Ectodermal cell (in vitro differentiated cells): ENCODE data around the gene SCUBE3.

Experiments
- H3K27ac ChIP-seq: 2 replicates; pipeline ENCODE4 v1.7.0; 2013; ENCODE audit warnings: mild to moderate bottlenecking, low read depth, low read length; ENCODE audit not compliant: insufficient read depth, poor library complexity, severe bottlenecking
- H3K27me3 ChIP-seq: 2 replicates; pipeline ENCODE4 v1.7.0; 2013; ENCODE audit warnings: mild to moderate bottlenecking, low read length; ENCODE audit not compliant: insufficient read depth, control insufficient read depth, poor library complexity, severe bottlenecking
- H3K36me3 ChIP-seq: one replicate; pipeline ENCODE4 v1.7.0; 2013; ENCODE audit warnings: low read length; ENCODE audit not compliant: control insufficient read depth, insufficient read depth
- H3K4me1 ChIP-seq: one replicate; pipeline ENCODE4 v1.7.0; 2013; ENCODE audit warnings: low read length; ENCODE audit not compliant: control insufficient read depth, insufficient read depth
- H3K4me3 ChIP-seq: 2 replicates; pipeline ENCODE4 v1.7.0; 2013; ENCODE audit warnings: low read depth, low read length, control low read depth; ENCODE audit not compliant: insufficient read depth
- H3K9me3 ChIP-seq: 2 replicates; pipeline ENCODE4 v1.7.0; 2013; ENCODE audit warnings: mild to moderate bottlenecking, low read length, moderate library complexity; ENCODE audit not compliant: control insufficient read depth
- WGBS, 2 experiments: methylation state at CpG; one replicate each; pipeline ENCODE4 v1.1.7; 2013; ENCODE audit warnings: missing lambda C conversion rate in 2 of 2; 5-methylcytosine and 5-hydroxymethylcytosine counted together

SCUBE3 gene

DNA sequence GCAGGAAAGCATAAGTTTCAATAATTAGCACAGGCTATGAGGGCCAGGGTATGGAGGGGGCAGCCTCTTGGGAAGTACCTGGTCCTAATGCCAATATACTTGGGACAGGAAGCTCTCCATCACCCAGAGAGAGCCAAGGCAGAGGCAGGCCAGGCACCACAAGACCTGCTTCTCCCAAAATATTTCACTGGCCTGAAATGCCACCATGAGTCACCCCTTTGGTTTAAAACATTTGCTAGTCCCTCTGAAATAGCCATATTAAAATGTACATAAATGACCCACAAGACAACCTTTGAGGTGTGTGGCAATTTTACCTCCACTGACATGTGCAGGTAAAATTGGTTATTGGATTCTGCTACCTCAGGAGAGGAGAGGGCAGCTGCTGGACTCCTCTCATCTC is 23.4 kb upstream of the SCUBE3 start:
- Histone ChIP-seq H3K27ac (no peak overlapping the region), H3K4me3 (no peak overlapping the region), H3K4me1 (peaks cover 14% of the 10 kb centered on the region), H3K9me3 (no peaks in the 10 kb centered on the region), H3K27me3 (no peaks in the 10 kb centered on the region), H3K36me3 (no peaks in the 10 kb centered on the region)

DNA sequence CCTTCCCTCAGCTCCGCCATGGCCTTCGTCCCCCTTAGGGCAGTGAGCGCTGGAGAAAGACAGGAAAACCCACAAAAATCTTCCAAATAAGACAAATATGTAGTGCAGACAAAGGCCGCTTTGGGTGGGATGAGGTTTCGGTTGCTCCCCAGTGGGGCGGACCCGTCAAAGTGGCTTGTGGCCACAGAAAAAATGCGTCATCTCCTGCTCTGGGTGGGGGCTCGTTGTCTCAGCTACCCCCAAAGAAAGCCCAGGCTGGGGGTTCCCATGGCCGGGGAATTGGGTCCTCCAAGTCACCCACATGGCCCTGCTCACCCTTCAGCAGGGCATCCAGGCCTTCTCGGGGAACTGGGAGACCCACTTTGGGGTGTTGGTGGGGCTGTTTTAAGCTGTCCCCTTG is 21.9 kb upstream of the SCUBE3 start:
- no peak overlapping the region for H3K4me3 ChIP-seq
- no peaks in the 10 kb centered on the region for H3K36me3 ChIP-seq
- H3K4me1 ChIP-seq, result peaks cover 14% of the 10 kb centered on the region
- H3K27me3 ChIP-seq, result no peaks in the 10 kb centered on the region
- H3K9me3 ChIP-seq, result no peaks in the 10 kb centered on the region
- H3K27ac ChIP-seq, result no peak overlapping the region
- WGBS, 2 experiments, result 95 to 96% methylated on average over 11 of the region's 11 CpGs

DNA sequence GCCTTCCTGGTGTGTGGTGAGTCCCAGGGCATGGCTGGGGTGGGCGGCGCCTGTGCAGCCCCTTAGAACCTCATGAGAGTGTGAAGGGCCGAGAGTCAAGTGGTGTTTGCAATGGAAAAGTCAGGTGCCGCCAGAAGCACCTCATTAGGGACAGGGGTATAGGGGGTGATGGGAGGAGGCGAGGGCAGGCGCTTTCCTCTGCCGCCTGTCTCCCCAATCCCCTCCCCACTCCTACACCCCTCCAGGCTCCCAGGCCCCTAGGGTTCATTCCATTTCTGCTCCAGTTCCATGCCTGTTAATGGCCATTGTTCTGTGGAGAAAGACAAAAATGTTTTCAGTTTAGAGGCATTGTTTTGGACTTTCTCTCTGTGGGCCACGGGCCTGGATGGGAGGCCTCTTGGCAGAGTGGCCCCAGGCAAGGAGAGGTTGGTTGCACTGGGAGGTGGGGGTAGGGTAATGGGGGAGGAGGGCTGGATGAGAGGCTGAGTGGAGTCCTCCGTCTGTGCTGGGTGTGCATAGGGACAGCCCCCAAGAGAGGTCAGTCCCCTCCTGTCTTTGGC is 21.4 kb upstream of the SCUBE3 start:
- 58 to 68% methylated on average over 7 to 9 of the region's 9 CpGs for WGBS, 2 experiments
- no peaks in the 10 kb centered on the region for H3K36me3 ChIP-seq
- H3K4me3 ChIP-seq, result no peak overlapping the region
- peaks cover 14% of the 10 kb centered on the region for H3K4me1 ChIP-seq
- H3K9me3 ChIP-seq, result no peaks in the 10 kb centered on the region
- H3K27me3 ChIP-seq, result no peaks in the 10 kb centered on the region
- H3K27ac ChIP-seq, result no peak overlapping the region

DNA sequence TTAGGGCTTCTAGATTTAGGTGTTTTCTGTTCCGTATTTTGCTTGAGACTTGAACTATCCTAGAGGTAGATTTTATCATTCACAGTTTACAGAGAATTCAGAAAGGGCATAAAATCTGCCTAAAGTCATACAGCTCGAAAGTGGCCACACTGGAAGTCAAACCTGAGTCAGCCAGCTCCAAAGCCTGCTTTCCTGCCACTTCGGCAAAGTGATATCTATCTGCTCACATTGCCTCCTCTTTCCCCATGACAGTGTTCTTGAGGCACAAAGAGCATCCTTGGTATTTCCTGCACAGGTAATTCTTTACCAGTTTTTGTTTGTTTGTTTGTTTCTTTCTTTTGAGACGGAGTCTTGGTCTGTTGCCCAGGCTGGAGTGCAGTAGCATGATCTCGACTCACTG is 19.4 kb upstream of the SCUBE3 start:
- peaks cover 14% of the 10 kb centered on the region for H3K4me1 ChIP-seq
- 95 to 97% methylated on average over 5 of the region's 5 CpGs for WGBS, 2 experiments
- H3K9me3 ChIP-seq, result no peaks in the 10 kb centered on the region
- no peak overlapping the region for H3K4me3 ChIP-seq
- no peaks in the 10 kb centered on the region for H3K27me3 ChIP-seq
- H3K27ac ChIP-seq, result no peak overlapping the region
- H3K36me3 ChIP-seq, result no peaks in the 10 kb centered on the region

DNA sequence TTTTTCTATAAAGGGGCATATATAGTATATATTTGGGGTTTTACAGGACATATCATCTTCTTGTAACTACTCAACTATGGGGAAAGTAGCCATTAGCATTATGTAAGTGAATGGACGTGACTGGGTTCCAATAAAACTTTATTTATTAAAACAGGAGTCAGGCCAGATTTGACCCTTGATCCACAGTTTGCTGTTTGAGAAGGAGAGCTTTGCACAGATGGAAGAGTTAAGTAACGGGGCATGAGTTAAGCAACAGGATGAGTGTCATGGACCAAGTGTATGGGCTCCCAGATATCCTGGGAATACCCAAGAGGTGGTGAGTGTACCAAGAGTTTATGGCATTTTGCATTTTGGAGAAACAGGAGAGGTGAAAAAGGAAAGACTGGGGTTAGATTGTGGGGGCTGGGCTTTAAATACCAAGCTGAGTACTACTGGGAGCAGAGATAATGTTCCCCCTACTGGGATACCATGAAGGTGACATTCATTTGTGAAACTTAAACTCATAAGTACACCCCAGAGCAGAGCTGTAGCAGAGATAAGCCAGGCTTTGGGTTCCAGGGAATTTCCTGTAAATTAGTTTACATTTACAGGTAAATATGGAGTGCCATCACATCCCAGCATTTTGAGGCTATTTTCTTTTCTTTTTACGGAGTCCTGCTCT is 18.5 kb upstream of the SCUBE3 start:
- Histone ChIP-seq H3K27me3 (no peaks in the 10 kb centered on the region), H3K27ac (no peak overlapping the region), H3K4me3 (no peak overlapping the region), H3K36me3 (no peaks in the 10 kb centered on the region), H3K9me3 (no peaks in the 10 kb centered on the region), H3K4me1 (peaks cover 14% of the 10 kb centered on the region)
- 96 to 98% methylated on average over 3 of the region's 3 CpGs for WGBS, 2 experiments

DNA sequence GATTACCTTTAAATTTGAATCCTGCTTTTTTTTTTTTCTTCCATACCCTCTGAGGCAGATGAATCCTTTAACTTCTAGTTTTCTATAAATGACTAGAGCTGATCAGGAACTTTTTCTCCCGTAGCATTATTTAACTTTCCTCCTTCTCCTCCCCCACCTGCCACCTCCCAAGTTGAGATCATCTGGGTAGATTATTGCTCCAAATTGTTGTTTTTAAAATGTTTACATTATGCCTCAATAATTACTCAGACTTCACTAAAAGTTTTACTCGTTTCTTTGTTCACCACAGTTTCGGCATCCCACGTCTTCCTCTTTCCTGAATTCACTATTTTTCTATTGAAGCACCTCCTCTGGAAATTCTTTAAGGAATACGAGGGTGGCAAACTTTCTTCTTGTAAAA is 16.6 kb upstream of the SCUBE3 start:
- no peak overlapping the region for H3K4me3 ChIP-seq
- no peaks in the 10 kb centered on the region for H3K27me3 ChIP-seq

DNA sequence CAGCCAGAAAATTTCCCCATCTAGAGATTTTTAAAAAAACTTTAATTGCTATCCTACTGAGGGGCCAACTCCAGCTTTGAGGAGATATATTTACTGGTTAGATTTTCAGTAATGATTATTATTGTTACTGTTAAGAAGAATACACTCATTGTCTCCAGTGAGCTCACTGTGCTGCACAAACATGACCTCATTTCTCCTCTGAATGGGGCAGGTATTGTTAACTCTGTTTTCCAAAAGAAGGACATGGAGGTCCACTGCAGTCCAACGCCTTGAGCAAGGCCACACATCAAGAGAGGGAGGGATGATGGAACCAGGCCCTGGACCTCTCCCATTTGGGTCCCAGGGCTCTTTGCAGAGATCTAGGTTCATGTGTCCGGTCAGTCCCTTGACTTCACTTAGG is 13.9 kb upstream of the SCUBE3 start:
- 90 to 92% methylated on average over 2 of the region's 2 CpGs for WGBS, 2 experiments
- no peaks in the 10 kb centered on the region for H3K9me3 ChIP-seq
- H3K36me3 ChIP-seq, result no peaks in the 10 kb centered on the region
- no peaks in the 10 kb centered on the region for H3K27me3 ChIP-seq
- no peak overlapping the region for H3K4me3 ChIP-seq
- no peaks in the 10 kb centered on the region for H3K4me1 ChIP-seq
- no peak overlapping the region for H3K27ac ChIP-seq

More for the DNA sequence above, 16.6 kb upstream of the SCUBE3 start:
- Histone ChIP-seq H3K27ac (no peak overlapping the region), H3K4me1 (peaks cover 9% of the 10 kb centered on the region), H3K36me3 (no peaks in the 10 kb centered on the region), H3K9me3 (no peaks in the 10 kb centered on the region)
- 95% methylated on average over 4 to 5 of the region's 5 CpGs for WGBS, 2 experiments

DNA sequence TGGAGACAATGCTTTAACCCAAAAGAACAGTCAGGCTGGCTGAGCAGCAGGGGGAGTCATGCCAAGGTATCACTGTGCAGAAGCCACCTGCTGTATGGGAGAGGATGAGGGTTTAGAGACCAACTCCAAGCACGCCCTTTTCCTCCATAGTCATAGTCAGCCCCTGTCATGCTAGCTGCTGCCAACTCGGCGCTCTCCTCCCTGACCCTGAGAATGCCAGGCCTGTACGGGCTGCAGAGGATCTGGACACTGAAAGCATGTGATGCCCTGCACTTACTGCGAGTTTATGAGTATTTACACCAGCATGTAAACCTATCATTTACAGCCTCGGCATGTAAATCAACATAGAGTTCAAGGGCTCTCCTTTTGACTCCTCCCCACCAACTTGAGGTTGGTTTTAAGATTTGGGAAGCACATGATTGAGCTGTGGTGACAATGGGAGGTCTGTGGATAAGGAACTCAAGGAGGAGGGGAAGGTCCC is 11.7 kb upstream of the SCUBE3 start:
- H3K9me3 ChIP-seq, result no peaks in the 10 kb centered on the region
- WGBS, 2 experiments, result 83 to 84% methylated on average over 6 of the region's 6 CpGs
- no peak overlapping the region for H3K4me3 ChIP-seq
- H3K27me3 ChIP-seq, result peaks cover 14% of the 10 kb centered on the region
- no peak overlapping the region for H3K27ac ChIP-seq
- H3K36me3 ChIP-seq, result no peaks in the 10 kb centered on the region
- no peaks in the 10 kb centered on the region for H3K4me1 ChIP-seq

DNA sequence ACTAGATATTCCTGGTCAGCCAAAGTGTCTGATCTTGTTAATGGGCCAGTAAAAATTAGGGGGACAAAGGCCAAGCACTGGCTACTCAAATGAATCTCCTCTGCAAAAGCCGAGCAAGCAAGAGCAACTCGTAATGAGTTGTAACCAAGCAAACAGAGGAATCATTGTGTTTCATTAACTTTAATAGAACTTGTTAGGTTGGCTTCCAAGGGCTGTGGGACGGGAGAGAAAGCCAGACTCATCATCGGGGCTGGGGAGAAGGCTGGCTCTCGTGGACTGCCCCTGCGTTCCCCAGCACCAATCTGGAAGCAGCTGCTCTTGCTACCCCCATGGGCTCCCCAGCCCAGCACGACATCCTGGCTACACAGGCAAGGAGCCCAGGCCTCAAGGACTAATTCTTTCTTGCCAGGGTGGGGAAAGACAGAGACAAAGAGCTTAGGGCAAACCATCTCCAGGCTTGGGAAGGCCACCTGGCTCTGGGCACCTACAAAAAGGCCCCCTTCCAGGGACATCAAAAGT is 10.5 kb upstream of the SCUBE3 start:
- Histone ChIP-seq H3K9me3 (no peaks in the 10 kb centered on the region), H3K27ac (no peak overlapping the region), H3K4me3 (no peak overlapping the region), H3K36me3 (no peaks in the 10 kb centered on the region), H3K27me3 (peaks cover 16% of the 10 kb centered on the region), H3K4me1 (no peaks in the 10 kb centered on the region)
- WGBS, 2 experiments, result 92% methylated on average over 7 of the region's 7 CpGs

DNA sequence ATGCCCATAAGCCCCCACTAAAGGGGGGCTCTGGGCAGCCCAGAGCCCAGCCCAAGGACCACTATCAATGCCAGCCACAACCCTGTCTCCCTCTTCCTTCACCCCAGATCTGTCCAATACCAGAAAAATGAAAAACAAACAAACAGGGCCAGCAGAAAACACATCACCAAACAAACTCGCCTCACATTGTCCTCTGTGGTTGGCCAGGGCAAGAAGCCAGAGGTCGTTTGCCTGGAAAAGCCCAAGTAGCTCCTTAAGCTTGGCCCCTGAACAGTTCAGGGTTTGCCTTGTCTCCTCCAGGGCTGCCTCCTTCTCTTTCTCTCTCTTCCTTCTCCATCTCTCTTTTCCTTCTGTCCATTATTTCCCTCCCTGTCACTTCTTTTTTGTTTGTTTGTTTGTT is 10.1 kb upstream of the SCUBE3 start:
- Histone ChIP-seq H3K27me3 (peaks cover 16% of the 10 kb centered on the region), H3K27ac (no peak overlapping the region), H3K36me3 (no peaks in the 10 kb centered on the region), H3K4me3 (no peak overlapping the region), H3K9me3 (no peaks in the 10 kb centered on the region), H3K4me1 (no peaks in the 10 kb centered on the region)
- 89 to 96% methylated on average over 2 of the region's 2 CpGs for WGBS, 2 experiments
